RWPE2 (cell line): ENCODE results near the gene GATAD2A.

Source experiments
- ATAC-seq: fragments of 200-7000 bp; cut with Tn5 transposase; 3 replicates; pipeline ENCODE4 v1.9.1; 2021; ENCODE audit warnings: low read depth
- DNase-seq: peaks from one replicate; pipeline ENCODE4 v3.0.0-alpha.2; 2020; ENCODE audit warnings: low spot score
- H3K27ac ChIP-seq: fragments of 450-650 bp; 2 replicates; pipeline ENCODE4 v1.5.1; 2017; ENCODE audit warnings: mild to moderate bottlenecking; ENCODE audit not compliant: poor library complexity, severe bottlenecking
- H3K27me3 ChIP-seq: fragments of 250-450 bp; sonication (Bioruptor Pico); 2 replicates; pipeline ENCODE4 v1.5.1; 2021; ENCODE audit warnings: mild to moderate bottlenecking, moderate library complexity; ENCODE audit not compliant: insufficient read depth, poor library complexity, severe bottlenecking
- H3K36me3 ChIP-seq: fragments of 250-450 bp; sonication (Bioruptor Pico); 2 replicates; pipeline ENCODE4 v1.5.1; 2020; ENCODE audit warnings: low read depth, mild to moderate bottlenecking, moderate library complexity
- H3K4me1 ChIP-seq: fragments of 250-450 bp; sonication (Bioruptor Pico); 2 replicates; pipeline ENCODE4 v1.5.1; 2021; ENCODE audit warnings: mild to moderate bottlenecking, moderate library complexity; ENCODE audit not compliant: insufficient read depth, poor library complexity, severe bottlenecking
- H3K4me3 ChIP-seq: fragments of 250-450 bp; sonication (Bioruptor Pico); 2 replicates; pipeline ENCODE4 v1.5.1; 2021; ENCODE audit warnings: mild to moderate bottlenecking, moderate library complexity; ENCODE audit not compliant: severe bottlenecking
- H3K9me3 ChIP-seq: fragments of 250-450 bp; sonication (Bioruptor Pico); 2 replicates; pipeline ENCODE4 v1.5.1; 2021; ENCODE audit warnings: mild to moderate bottlenecking, moderate library complexity; ENCODE audit not compliant: severe bottlenecking
- TF ChIP-seq, protein P1 (sequence below): fragments of 450-650 bp; IDR thresholded peaks from one replicate; pipeline ENCODE4 v1.5.1; 2017; ENCODE audit warnings: mild to moderate bottlenecking, moderate library complexity; ENCODE audit not compliant: poor library complexity, severe bottlenecking

The GATAD2A gene

DNA sequence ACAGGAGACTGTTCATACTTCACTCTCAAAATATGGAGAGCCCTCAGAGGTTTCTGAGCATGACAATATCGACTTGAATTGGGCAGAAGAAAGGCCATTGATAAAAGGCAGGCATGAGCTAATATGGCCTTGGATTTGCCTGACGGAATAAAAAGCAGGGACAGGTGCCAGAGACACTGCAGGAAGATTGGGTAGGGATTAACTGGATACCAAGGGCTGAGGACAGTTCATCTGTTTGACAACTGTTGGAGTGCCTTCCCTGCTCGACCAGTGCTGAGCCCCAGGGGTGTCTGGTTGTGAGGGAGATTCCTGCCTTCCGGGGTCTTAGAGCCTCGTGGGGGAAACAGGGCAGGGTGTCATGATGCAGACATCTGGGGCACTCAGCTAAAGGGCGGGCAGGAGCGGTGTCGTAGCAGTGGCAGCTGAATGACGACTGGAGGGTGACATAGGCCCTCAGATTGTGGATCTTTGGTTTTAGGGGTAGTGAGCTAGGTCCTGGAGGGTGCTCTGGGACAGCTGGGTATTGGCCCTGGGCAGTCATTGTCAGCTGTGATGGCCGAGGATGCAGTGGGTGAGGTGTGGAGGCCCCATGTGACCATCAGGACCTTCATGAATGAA, 12.3 kb downstream of the GATAD2A start:
- no peak overlapping the region for H3K27ac ChIP-seq
- H3K4me1 ChIP-seq = no peaks in the 10 kb centered on the region
- H3K9me3 ChIP-seq = no peaks in the 10 kb centered on the region
- no peaks in the 10 kb centered on the region for H3K36me3 ChIP-seq
- no peak overlapping the region for H3K4me3 ChIP-seq
- DNase-seq (no peak), ATAC-seq (no peak)
- H3K27me3 ChIP-seq = no peaks in the 10 kb centered on the region
- TF ChIP-seq, protein P1, sequence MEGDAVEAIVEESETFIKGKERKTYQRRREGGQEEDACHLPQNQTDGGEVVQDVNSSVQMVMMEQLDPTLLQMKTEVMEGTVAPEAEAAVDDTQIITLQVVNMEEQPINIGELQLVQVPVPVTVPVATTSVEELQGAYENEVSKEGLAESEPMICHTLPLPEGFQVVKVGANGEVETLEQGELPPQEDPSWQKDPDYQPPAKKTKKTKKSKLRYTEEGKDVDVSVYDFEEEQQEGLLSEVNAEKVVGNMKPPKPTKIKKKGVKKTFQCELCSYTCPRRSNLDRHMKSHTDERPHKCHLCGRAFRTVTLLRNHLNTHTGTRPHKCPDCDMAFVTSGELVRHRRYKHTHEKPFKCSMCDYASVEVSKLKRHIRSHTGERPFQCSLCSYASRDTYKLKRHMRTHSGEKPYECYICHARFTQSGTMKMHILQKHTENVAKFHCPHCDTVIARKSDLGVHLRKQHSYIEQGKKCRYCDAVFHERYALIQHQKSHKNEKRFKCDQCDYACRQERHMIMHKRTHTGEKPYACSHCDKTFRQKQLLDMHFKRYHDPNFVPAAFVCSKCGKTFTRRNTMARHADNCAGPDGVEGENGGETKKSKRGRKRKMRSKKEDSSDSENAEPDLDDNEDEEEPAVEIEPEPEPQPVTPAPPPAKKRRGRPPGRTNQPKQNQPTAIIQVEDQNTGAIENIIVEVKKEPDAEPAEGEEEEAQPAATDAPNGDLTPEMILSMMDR = no peak

DNA sequence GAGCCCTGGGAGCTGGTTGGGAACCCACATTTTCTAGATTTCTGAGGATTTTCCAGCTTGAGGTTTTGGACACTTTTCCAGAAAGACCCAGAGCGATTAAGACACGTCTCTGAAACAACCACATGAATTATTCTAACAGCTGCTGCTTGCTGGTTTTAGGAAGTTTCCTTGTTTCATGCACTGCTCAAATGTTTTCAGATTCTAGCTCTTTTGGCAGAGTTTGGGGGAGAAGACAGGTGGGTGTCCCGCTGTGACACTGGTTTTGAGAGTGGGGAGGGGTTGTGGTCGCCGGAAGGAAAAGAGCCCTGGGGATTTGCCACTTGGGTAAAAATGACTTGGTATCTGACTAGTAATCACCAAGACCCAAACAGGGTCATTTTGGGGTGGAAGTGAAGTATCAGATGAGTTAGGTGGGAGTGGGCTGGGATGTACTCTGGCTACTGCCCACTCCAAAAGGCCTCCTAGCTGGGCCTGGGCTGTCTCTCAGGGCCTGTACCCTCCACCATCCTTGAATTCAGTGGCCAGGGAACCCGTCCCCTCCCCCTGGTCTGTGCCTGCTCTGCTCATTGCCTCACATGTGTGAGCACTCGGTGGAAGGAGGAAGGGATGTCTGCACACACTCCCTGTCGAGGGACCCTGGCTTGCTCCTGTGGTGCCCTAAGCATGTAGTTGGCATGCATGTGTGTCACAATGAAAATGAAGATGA, 13.2 kb downstream of the GATAD2A start:
- TF ChIP-seq, protein P1 = no peak
- no peaks in the 10 kb centered on the region for H3K4me1 ChIP-seq
- no peaks in the 10 kb centered on the region for H3K27me3 ChIP-seq
- H3K4me3 ChIP-seq = no peak overlapping the region
- H3K9me3 ChIP-seq = no peaks in the 10 kb centered on the region
- 0 out of 3 replicates have a peak, but pooled peaks have one; percentile 25 for ATAC-seq
- no peak overlapping the region for H3K27ac ChIP-seq
- no peak for DNase-seq
- H3K36me3 ChIP-seq = no peaks in the 10 kb centered on the region

DNA sequence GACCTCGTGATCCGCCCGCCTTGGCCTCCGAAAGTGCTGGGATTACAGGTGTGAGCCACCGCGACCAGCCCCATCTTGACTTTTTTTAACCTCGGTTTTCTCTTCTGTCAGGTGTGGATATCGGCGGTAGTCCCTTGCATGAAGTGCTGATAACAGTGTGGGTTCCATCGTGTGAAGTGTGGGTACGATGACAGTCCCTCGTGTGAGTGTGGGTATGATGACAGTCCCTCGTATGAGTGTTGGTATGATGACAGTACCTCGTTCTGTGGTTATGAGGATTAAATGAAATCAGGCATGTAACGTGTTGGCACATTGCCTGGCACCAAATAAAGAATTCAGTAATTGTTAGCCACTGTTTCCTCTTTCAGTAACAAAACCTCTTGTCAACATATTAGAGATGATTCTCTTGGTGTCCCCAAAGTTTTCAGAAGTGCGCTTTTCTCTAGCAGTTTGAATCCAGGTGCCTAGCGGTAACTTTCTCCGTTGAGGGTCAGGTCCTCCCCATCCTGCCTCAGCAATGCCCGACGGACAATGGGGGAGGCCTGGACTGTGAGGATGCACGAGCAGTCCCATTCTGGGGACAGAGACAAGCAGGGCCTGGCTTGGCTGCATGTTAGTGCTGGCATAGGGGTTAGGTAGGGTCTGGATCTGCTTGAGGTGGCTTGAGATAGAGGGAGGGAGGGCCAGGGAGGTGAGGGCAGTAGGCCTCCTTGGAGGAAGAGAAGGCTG, 15.3 kb downstream of the GATAD2A start:
- Histone ChIP-seq H3K4me1 (no peaks in the 10 kb centered on the region), H3K27me3 (no peaks in the 10 kb centered on the region), H3K4me3 (no peak overlapping the region), H3K36me3 (no peaks in the 10 kb centered on the region), H3K27ac (no peak overlapping the region), H3K9me3 (no peaks in the 10 kb centered on the region)
- ATAC-seq (no peak), DNase-seq (no peak)
- TF ChIP-seq, protein P1 = no peak

DNA sequence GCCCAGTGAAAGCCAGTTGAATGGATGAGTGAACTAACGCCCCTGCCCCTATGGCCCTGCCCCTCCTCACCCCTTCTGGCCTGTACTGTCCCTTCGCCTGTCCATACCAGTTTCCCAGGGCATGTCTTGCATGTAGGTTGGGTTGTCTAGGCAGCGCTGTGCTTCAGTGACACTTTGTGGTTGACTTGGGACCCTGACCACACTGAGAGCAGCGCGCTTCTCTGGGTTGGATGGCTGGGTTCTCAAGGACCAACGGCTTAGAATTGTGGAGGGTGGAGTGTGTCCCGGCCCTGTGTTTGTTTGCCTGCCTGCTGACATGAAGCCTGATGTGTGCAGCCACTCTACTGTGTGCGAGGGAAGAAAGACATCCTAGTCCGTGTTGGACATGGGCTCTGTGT, 15.8 kb downstream of the GATAD2A start:
- no peaks in the 10 kb centered on the region for H3K4me1 ChIP-seq
- H3K4me3 ChIP-seq = no peak overlapping the region
- no peak overlapping the region for H3K27ac ChIP-seq
- no peaks in the 10 kb centered on the region for H3K27me3 ChIP-seq
- H3K9me3 ChIP-seq = no peaks in the 10 kb centered on the region
- TF ChIP-seq, protein P1 = no peak
- H3K36me3 ChIP-seq = no peaks in the 10 kb centered on the region
- ATAC-seq = no peak
- DNase-seq = no peak
